ENCODE measurements around the gene SBF2.

- TF ChIP-seq CTCF (IDR thresholded peaks at IDR 0.05; ENCODE audit: borderline replicate concordance, extremely low read depth, low read length, poor library complexity, severe bottlenecking) (no peak), EZH2 (IDR thresholded peaks at IDR 0.05; ENCODE audit: borderline replicate concordance, low read depth, low read length, severe bottlenecking) (no peak)
Observed at GRCh38 chr11:10072841-10073240, 221.2 kb downstream of the SBF2 start.
